ENCODE measurements around the gene GALNT18.

Gene GALNT18

DNA sequence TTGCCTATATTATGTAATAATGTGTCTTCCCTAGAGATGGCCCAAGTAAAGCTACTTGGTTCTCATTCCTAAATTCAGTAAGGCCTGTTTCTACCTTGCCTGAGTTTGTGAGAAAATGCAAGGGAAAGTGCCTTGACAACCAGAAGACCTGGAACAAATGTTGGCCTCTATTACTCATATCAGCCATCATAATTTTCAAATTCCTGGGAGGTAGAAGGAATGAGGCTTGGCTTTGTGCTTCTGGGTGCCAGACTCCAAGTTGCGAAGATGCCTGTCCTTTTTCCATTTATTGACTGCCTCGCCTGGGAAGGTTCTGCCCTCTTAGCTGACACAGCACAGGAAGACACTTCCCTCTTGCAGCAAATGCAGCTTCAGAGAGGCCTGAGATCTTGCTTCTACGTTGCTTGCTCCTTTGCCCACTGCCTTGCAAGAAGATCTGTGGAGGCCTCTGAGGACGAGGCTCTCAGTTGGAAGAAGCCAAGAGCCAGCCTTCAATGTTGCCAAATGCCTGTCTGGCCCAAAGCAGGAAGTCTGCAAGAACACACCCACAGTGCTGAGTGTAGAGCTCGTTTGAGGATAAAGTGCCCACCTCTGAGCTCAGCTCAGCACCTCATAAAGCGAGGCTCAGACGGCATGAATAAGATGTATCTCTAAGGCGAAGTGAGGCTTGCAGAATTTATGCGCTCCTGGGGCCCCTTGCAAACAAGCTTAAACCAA lies 120.1 kb downstream of the GALNT18 start:
- DNase-seq (ENCODE audit: low read depth), result no peak
- TF ChIP-seq, protein P1, sequence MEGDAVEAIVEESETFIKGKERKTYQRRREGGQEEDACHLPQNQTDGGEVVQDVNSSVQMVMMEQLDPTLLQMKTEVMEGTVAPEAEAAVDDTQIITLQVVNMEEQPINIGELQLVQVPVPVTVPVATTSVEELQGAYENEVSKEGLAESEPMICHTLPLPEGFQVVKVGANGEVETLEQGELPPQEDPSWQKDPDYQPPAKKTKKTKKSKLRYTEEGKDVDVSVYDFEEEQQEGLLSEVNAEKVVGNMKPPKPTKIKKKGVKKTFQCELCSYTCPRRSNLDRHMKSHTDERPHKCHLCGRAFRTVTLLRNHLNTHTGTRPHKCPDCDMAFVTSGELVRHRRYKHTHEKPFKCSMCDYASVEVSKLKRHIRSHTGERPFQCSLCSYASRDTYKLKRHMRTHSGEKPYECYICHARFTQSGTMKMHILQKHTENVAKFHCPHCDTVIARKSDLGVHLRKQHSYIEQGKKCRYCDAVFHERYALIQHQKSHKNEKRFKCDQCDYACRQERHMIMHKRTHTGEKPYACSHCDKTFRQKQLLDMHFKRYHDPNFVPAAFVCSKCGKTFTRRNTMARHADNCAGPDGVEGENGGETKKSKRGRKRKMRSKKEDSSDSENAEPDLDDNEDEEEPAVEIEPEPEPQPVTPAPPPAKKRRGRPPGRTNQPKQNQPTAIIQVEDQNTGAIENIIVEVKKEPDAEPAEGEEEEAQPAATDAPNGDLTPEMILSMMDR (IDR thresholded peaks at IDR 0.05; ENCODE audit: low read depth, low read length, missing control alignments), result no peak
- in situ Hi-C loops (cut with HindIII; ENCODE audit: low sequenced_read_pairs), result no loop called here
- no peak overlapping the region for H3K4me3 ChIP-seq (ENCODE audit: low read depth, low read length)

GRCh38 chr11:11500744-11501487 lies 120.9 kb downstream of the GALNT18 start:
- in situ Hi-C loops (cut with HindIII; ENCODE audit: low sequenced_read_pairs), result no loop called here
- TF ChIP-seq, protein P1 (IDR thresholded peaks at IDR 0.05; ENCODE audit: low read depth, low read length, missing control alignments), result no peak

DNA sequence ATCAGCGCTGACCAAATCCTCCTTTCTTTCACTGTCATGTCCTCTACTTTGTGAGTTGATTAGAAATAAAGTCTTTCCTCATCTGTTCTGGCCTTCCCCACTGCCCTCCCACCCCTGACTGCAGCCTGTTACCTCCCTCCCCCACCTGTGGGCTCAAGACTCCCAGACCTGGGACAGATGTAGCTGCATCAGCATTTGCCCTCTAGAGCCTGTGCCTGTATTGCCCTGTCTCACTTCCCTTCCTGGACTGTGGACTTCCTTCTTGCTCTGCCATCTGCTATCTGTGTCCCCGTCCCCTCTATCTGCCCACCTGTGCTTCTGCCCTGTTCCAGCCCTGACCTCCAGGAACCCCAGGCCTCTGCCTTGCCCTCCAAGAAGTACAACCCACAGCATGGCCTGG lies 122.5 kb downstream of the GALNT18 start:
- TF ChIP-seq, protein P1 (IDR thresholded peaks at IDR 0.05; ENCODE audit: low read depth, low read length, missing control alignments), result no peak
- in situ Hi-C loops (cut with HindIII; ENCODE audit: low sequenced_read_pairs), result no loop called here
- DNase-seq (ENCODE audit: low read depth), result no peak
- no peak overlapping the region for H3K4me3 ChIP-seq (ENCODE audit: low read depth, low read length)

More at GRCh38 chr11:11500744-11501487, 120.9 kb downstream of the GALNT18 start:
- DNase-seq (ENCODE audit: low read depth), result no peak
- no peak overlapping the region for H3K4me3 ChIP-seq (ENCODE audit: low read depth, low read length)

- TF ChIP-seq, protein P1 (IDR thresholded peaks at IDR 0.05; ENCODE audit: low read depth, low read length, missing control alignments), result no peak
- in situ Hi-C loops (cut with HindIII; ENCODE audit: low sequenced_read_pairs), result no loop called here
- no peak for DNase-seq (ENCODE audit: low read depth)
- no peak overlapping the region for H3K4me3 ChIP-seq (ENCODE audit: low read depth, low read length)
Observed at GRCh38 chr11:11498195-11498594, 123.6 kb downstream of the GALNT18 start.

DNA sequence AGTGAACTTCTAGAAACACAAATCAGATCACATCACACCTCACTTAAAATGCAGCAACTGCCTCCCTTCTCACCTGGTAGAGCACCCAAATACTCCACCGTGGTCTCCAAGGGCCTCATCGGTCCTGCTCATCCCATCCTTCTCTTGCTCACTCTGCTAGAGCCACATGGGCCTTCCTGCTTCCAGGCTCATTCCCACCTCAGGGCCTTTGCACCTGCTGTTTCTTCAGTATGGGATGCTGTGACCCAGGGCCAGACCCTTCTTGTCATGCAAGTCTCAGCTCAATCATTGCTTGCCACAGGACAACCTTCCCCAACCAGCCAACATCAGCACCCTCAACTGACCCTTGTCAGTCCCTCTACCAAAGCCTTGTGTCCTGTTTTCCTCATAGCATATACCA lies 124.9 kb downstream of the GALNT18 start:
- TF ChIP-seq, protein P1 (IDR thresholded peaks at IDR 0.05; ENCODE audit: low read depth, low read length, missing control alignments), result no peak
- no peak for DNase-seq (ENCODE audit: low read depth)
- no peak overlapping the region for H3K4me3 ChIP-seq (ENCODE audit: low read depth, low read length)
- in situ Hi-C loops (cut with HindIII; ENCODE audit: low sequenced_read_pairs), result no loop called here

DNA sequence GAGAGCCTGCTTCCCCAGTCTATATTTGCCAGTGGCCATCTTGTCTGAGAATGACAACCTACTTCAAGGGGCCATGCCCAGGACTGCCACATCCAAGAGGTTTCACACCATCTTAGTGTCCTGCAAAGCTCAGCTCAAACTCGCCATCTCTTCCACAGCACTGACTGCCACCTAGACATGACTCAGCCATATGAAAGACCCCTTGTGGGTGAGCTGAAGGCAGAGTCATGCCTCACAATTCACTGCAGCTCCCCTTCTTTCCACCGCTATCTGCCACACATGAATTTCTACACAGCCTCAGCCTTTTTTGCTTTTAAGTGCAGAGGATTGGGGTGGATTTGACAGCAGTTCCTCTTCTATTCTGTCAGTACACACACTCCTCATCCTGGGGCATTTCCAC lies 127.5 kb downstream of the GALNT18 start:
- DNase-seq (ENCODE audit: low read depth), result no peak
- no peak overlapping the region for H3K4me3 ChIP-seq (ENCODE audit: low read depth, low read length)
- TF ChIP-seq, protein P1 (IDR thresholded peaks at IDR 0.05; ENCODE audit: low read depth, low read length, missing control alignments), result no peak
- in situ Hi-C loops (cut with HindIII; ENCODE audit: low sequenced_read_pairs), result no loop called here

All from astrocyte of the cerebellum (primary cell).